Measurements from ENCODE around the gene UBN1. TPM values are rescaled to one million over a fixed set of nuclear protein-coding genes. Genes with fewer than 3 reads are reported as not detected.

Gene UBN1
- total and polyA plus RNA-seq, 2 donors (not counting 3 experiments of a cell fraction or from before 2014, with no cell fraction given) = 26.0 to 44.8 TPM

DNA sequence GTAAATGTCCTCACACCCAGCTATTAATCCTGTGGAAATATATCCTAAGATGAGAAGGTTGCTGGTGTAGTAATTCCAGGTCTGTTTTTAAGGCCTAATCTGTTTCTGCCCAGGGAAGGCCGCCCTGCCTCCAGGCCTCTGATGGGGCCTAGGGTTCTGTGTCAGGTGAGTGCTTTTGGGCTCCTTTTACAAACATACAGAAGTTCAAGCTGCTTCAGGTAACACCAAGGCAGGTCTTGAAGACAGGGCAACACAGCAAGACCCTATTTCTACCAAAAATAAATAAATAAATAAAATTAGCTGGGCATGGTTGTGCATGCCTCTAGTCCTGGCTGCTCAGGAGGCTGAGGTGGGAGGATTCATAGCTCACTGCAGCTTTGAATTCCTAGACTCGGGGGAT, 80.4 kb downstream of the UBN1 start:
- ChIA-PET CTCF (interaction anchor here (1.1 kb wide), 1 partner anchor 15 kb away, joined by 3 read pairs; no protein-coding TSS in a partner anchor), POLR2A (no interaction called here)
- H3K4me3 ChIP-seq (replicated peaks in 1 of 3; ENCODE audit: insufficient read depth in 1 of 3, low read depth in 1 of 3, low read length in 3 of 3) = no peak overlapping the region
- dilution Hi-C loops (cut with MboI; ENCODE audit: extremely low pct_ligation_motif_present, low sequenced_read_pairs) (no loop called here), intact Hi-C loops (cut with micrococcal nuclease) (no loop called here)
- no peaks in the 10 kb centered on the region for H3K4me1 ChIP-seq (ENCODE audit: control insufficient read depth, extremely low read depth, insufficient read depth, low read length)
- H4K20me1 ChIP-seq (replicated peaks; ENCODE audit: control insufficient read depth, extremely low read depth, insufficient read depth, low read length) = no peaks in the 10 kb centered on the region
- TF ChIP-seq EZH2 (IDR thresholded peaks at IDR 0.05; ENCODE audit: borderline replicate concordance, low read depth, low read length, severe bottlenecking) (no peak), JUN (IDR thresholded peaks at IDR 0.05; ENCODE audit: borderline replicate concordance, insufficient read depth, insufficient read length, low read depth) (no peak), POLR2AphosphoS5 (IDR thresholded peaks at IDR 0.05; ENCODE audit: insufficient read depth, low read depth, low read length) (no peak), MYC (IDR thresholded peaks at IDR 0.05; ENCODE audit: low read depth, low read length) (no peak), GATA2 (IDR thresholded peaks at IDR 0.05; ENCODE audit: insufficient read depth, insufficient read length, low read depth, low read length) (no peak), POLR2A (IDR thresholded peaks at IDR 0.05; ENCODE audit: low read depth, low read length) (no peak), FOS (IDR thresholded peaks at IDR 0.05; ENCODE audit: borderline replicate concordance, insufficient read depth, low read length) (no peak)
- TF ChIP-seq, protein P1, sequence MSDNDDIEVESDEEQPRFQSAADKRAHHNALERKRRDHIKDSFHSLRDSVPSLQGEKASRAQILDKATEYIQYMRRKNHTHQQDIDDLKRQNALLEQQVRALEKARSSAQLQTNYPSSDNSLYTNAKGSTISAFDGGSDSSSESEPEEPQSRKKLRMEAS (IDR thresholded peaks at IDR 0.05; ENCODE audit: insufficient read depth, insufficient read length) = no peak
- TF ChIP-seq, protein P2, sequence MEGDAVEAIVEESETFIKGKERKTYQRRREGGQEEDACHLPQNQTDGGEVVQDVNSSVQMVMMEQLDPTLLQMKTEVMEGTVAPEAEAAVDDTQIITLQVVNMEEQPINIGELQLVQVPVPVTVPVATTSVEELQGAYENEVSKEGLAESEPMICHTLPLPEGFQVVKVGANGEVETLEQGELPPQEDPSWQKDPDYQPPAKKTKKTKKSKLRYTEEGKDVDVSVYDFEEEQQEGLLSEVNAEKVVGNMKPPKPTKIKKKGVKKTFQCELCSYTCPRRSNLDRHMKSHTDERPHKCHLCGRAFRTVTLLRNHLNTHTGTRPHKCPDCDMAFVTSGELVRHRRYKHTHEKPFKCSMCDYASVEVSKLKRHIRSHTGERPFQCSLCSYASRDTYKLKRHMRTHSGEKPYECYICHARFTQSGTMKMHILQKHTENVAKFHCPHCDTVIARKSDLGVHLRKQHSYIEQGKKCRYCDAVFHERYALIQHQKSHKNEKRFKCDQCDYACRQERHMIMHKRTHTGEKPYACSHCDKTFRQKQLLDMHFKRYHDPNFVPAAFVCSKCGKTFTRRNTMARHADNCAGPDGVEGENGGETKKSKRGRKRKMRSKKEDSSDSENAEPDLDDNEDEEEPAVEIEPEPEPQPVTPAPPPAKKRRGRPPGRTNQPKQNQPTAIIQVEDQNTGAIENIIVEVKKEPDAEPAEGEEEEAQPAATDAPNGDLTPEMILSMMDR (IDR thresholded peaks at IDR 0.05; ENCODE audit: extremely low read depth in 1 of 2, insufficient read depth in 1 of 2, low read depth in 1 of 2, low read length in 2 of 2) = no peak
- DNase-seq (ENCODE audit: low read depth, low spot score) (no peak), FAIRE-seq (no peak)
- peaks cover 2% of the 10 kb centered on the region for H3K9me3 ChIP-seq (replicated peaks; ENCODE audit: control insufficient read depth, insufficient read depth, low read length)
- H3K27me3 ChIP-seq (ENCODE audit: control insufficient read depth in 2 of 2, insufficient read depth in 2 of 2, low read length in 2 of 2) = no peaks in the 10 kb centered on the region
- H3K27ac ChIP-seq (ENCODE audit: insufficient read depth, low read depth, low read length) = no peak overlapping the region
- H3K36me3 ChIP-seq (ENCODE audit: control insufficient read depth in 2 of 2, extremely low read depth in 1 of 2, insufficient read depth in 2 of 2, low read length in 2 of 2) = no peaks in the 10 kb centered on the region
- no TSS peak for BruUV-seq (replicated peaks)
- no peaks in the 10 kb centered on the region for H3K9me1 ChIP-seq (replicated peaks; ENCODE audit: control insufficient read depth, extremely low read depth, insufficient read depth, low read length)
- no peak overlapping the region for H2AFZ ChIP-seq (ENCODE audit: low read depth, low read length)
- H3K4me2 ChIP-seq (ENCODE audit: insufficient read depth, low read length) = no peak overlapping the region
- no peaks in the 10 kb centered on the region for H3K79me2 ChIP-seq (ENCODE audit: control insufficient read depth, insufficient read depth, low read length)
- H3K9ac ChIP-seq (replicated peaks; ENCODE audit: extremely low read depth, insufficient read depth, low read length) = no peak overlapping the region

Data from endothelial cell of umbilical vein (primary cell).